ENCODE results near the gene AARS1. TPM values are rescaled to one million over a fixed set of nuclear protein-coding genes. Genes with fewer than 3 reads are reported as not detected.
"Not testable (repeated sequence)": the region's sequence is repeated elsewhere in the genome, so short reads cannot be mapped to it uniquely, and the experiment has no call there.

The AARS1 gene
- polyA plus RNA-seq, 2 of the 4 experiments (the other 2 are of a cell fraction): 134 to 344 TPM

GRCh38 chr16:70331091-70331490, 41.8 kb upstream of the AARS1 start:
- 96% methylated on average over 1 of the region's 1 CpG for WGBS (ENCODE audit: missing lambda C conversion rate)
- no peak for ATAC-seq
- TF ChIP-seq NPAS2 (CRISPR knock-in tag; IDR thresholded peaks at IDR 0.05; ENCODE audit: borderline replicate concordance): no peak
- no peak for TF ChIP-seq CHD2 (IDR thresholded peaks at IDR 0.05; ENCODE audit: low read length, partially characterized antibody)
- no peak for TF ChIP-seq REST (IDR thresholded peaks at IDR 0.05)
- TF ChIP-seq KDM1A (IDR thresholded peaks at IDR 0.05; ENCODE audit: low read depth): no peak
- TF ChIP-seq JUNB (IDR thresholded peaks at IDR 0.05): no peak
- no peak for TF ChIP-seq HDAC2 (IDR thresholded peaks at IDR 0.05)
- TF ChIP-seq TP53 (CRISPR knock-in tag; IDR thresholded peaks at IDR 0.05): no peak
- POLR2A ChIA-PET: no interaction called here
- H3K27ac ChIP-seq: peak overlapping the region in 1 of 2 experiments; percentile 55; a peak in 1 of 6 replicates
- H3K4me1 ChIP-seq: peaks cover 4% of the 10 kb centered on the region; the same call in 1 of the 3 replicates
- DNase-seq (ENCODE audit: low read depth in 1 of 2, low spot score in 1 of 2): no peak
- H3K4me2 ChIP-seq: no peak overlapping the region
- no peaks in the 10 kb centered on the region for H3K9me3 ChIP-seq
- no peak for FAIRE-seq
- H3K4me3 ChIP-seq: no peak overlapping the region
- CTCF ChIA-PET: interaction anchor here (0.8 to 2.2 kb wide), 4 partner anchors 11 to 322 kb away, joined by 3 to 10 read pairs (median 4); partner anchors contain the start of gene DDX19A

- FAIRE-seq: no peak
- DNase-seq (ENCODE audit: low read depth in 1 of 2, low spot score in 1 of 2): no peak
- no peak overlapping the region for H3K4me3 ChIP-seq
- TF ChIP-seq ESRRA (IDR thresholded peaks at IDR 0.05; ENCODE audit: borderline replicate concordance, low read length) (no peak), JUNB (IDR thresholded peaks at IDR 0.05) (no peak), RCOR1 (IDR thresholded peaks at IDR 0.05; ENCODE audit: low read depth, low read length) (no peak), SREBF2 (IDR thresholded peaks at IDR 0.05) (no peak), MAZ (IDR thresholded peaks at IDR 0.05; ENCODE audit: borderline replicate concordance, low read depth, low read length) (no peak), BHLHE40 (IDR thresholded peaks at IDR 0.05; ENCODE audit: low read depth, low read length) (no peak), SMC3 (IDR thresholded peaks at IDR 0.05) (no peak)
- H3K9me3 ChIP-seq: no peaks in the 10 kb centered on the region
- no peak overlapping the region for H3K27ac ChIP-seq
- no peaks in the 10 kb centered on the region for H3K4me1 ChIP-seq
- CTCF ChIA-PET: interaction anchor here (0.5 to 1.3 kb wide), 4 partner anchors 11 to 21 kb away, joined by 3 read pairs; no protein-coding TSS in a partner anchor
- POLR2A ChIA-PET: interaction anchor here (0.9 kb wide), 1 partner anchor 36 kb away, joined by 3 read pairs; the partner anchor contains the start of gene AARS1
- WGBS (ENCODE audit: missing lambda C conversion rate): 93% methylated on average over 7 of the region's 7 CpGs
- ATAC-seq: no peak
- no peak overlapping the region for H3K4me2 ChIP-seq
Observed at GRCh38 chr16:70324998-70325747, 35.9 kb upstream of the AARS1 start.

GRCh38 chr16:70320121-70320520, 30.8 kb upstream of the AARS1 start:
- H3K4me2 ChIP-seq: no peak overlapping the region
- ATAC-seq: no peak
- no peak overlapping the region for H3K4me3 ChIP-seq
- CTCF ChIA-PET: interaction anchor here (1.6 kb wide), 1 partner anchor 11 kb away, joined by 4 read pairs; no protein-coding TSS in a partner anchor
- DNase-seq (ENCODE audit: low read depth in 1 of 2, low spot score in 1 of 2): no peak
- H3K27ac ChIP-seq: no peak overlapping the region
- TF ChIP-seq ATOH8 (CRISPR knock-in tag; IDR thresholded peaks at IDR 0.05; ENCODE audit: low read depth) (no peak), JUNB (IDR thresholded peaks at IDR 0.05) (no peak), EHMT2 (IDR thresholded peaks at IDR 0.05; ENCODE audit: low read depth) (no peak), CTCF (IDR thresholded peaks at IDR 0.05) (no peak)
- H3K9me3 ChIP-seq: no peaks in the 10 kb centered on the region
- WGBS (ENCODE audit: missing lambda C conversion rate): 92% methylated on average over 5 of the region's 5 CpGs
- POLR2A ChIA-PET: no interaction called here
- FAIRE-seq: no peak
- H3K4me1 ChIP-seq: no peaks in the 10 kb centered on the region

GRCh38 chr16:70307726-70308125, 18.4 kb upstream of the AARS1 start:
- H3K4me2 ChIP-seq; H3K4me3 ChIP-seq; H3K4me1 ChIP-seq; FAIRE-seq; H3K27ac ChIP-seq; DNase-seq (ENCODE audit: low read depth in 1 of 2, low spot score in 1 of 2); ATAC-seq; H3K9me3 ChIP-seq: not testable (repeated sequence)
- POLR2A ChIA-PET: interaction anchor here (1.3 kb wide), 1 partner anchor 18 kb away, joined by 5 read pairs; the partner anchor contains the start of gene AARS1
- CTCF ChIA-PET: interaction anchor here (1.1 to 1.5 kb wide), 2 partner anchors 12 to 40 kb away, joined by 3 to 4 read pairs; no protein-coding TSS in a partner anchor
- whole genome bisulfite sequencing (ENCODE audit: missing lambda C conversion rate): 91% methylated on average over 2 of the region's 2 CpGs

Data from A549 (cell line).